VCaP (cell line): ENCODE measurements around the gene CACNB2.

Experiments
- H3K27ac ChIP-seq: fragments of 450-650 bp; 2 replicates; pipeline ENCODE4 v1.5.1; 2017
- CTCF ChIP-seq: fragments of 450-650 bp; conservative IDR thresholded peaks from 2 replicates; pipeline ENCODE4 v1.5.1; 2017; ENCODE audit warnings: mild to moderate bottlenecking, moderate library complexity

CACNB2 gene

GRCh38 chr10:18497806-18498369 is 357.7 kb downstream of the CACNB2 start:
- no peak for TF ChIP-seq CTCF
- no peak overlapping the region for H3K27ac ChIP-seq

GRCh38 chr10:18498998-18499397 is 358.8 kb downstream of the CACNB2 start:
- H3K27ac ChIP-seq, result no peak overlapping the region
- no peak for TF ChIP-seq CTCF

GRCh38 chr10:18500576-18500975 is 360.4 kb downstream of the CACNB2 start:
- no peak for TF ChIP-seq CTCF
- no peak overlapping the region for H3K27ac ChIP-seq

- no peak for TF ChIP-seq CTCF
- no peak overlapping the region for H3K27ac ChIP-seq
Measured at GRCh38 chr10:18501198-18501597, 361.0 kb downstream of the CACNB2 start.

GRCh38 chr10:18501629-18502028 is 361.4 kb downstream of the CACNB2 start:
- no peak for TF ChIP-seq CTCF
- no peak overlapping the region for H3K27ac ChIP-seq

- no peak overlapping the region for H3K27ac ChIP-seq
- TF ChIP-seq CTCF, result no peak
Measured at GRCh38 chr10:18504161-18504560, 363.9 kb downstream of the CACNB2 start.

- no peak overlapping the region for H3K27ac ChIP-seq
- TF ChIP-seq CTCF, result no peak
Measured at GRCh38 chr10:18505456-18506118, 365.4 kb downstream of the CACNB2 start.
